BJ (cell line): Measurements from ENCODE around the gene DDRGK1. TPM values are rescaled to one million over a fixed set of nuclear protein-coding genes. Genes with fewer than 3 reads are reported as not detected.
A peak's percentile ranks its signal among the peaks of the same experiment; 100 is the strongest.

Experiments used
- CTCF ChIA-PET: fragments of 350-600 bp; formaldehyde crosslinking; extraction: SDS; loops from one replicate; lab custom pipeline; 2021; ENCODE audit warnings: antibody characterized with exemption, inconsistent platforms; lab: Yijun Ruan, JAX
- POLR2A ChIA-PET: fragments of 300-600 bp; sonication (Branson Sonifier 250); formaldehyde crosslinking; extraction: SDS; loops from one replicate; lab custom pipeline; 2021; ENCODE audit warnings: antibody characterized with exemption; lab: Charles Lee
- DNase-seq: peaks from one replicate; pipeline ENCODE4 v3.0.0-alpha.2; 2011; ENCODE audit warnings: low read depth
- H3K27me3 ChIP-seq: 2 replicates; pipeline ENCODE4 v1.6.0; 2011; ENCODE audit warnings: low read length; ENCODE audit not compliant: control insufficient read depth, insufficient read depth
- H3K36me3 ChIP-seq: 2 replicates; pipeline ENCODE4 v1.5.1; 2011; ENCODE audit warnings: low read length; ENCODE audit not compliant: control insufficient read depth, insufficient read depth
- H3K4me3 ChIP-seq: 2 replicates; pipeline ENCODE4 v1.5.1; 2011; ENCODE audit warnings: low read depth, mild to moderate bottlenecking, control low read depth, low read length
- polyA plus RNA-seq: library from polyadenylated mRNA; depleted of rRNA; stranded (reverse); fragments of >200 nt; gene quantifications from 2 replicates; pipeline ENCODE4 v1.2.3, GENCODE V29; 2011
- TF ChIP-seq, protein P1 (sequence below): IDR thresholded peaks from 2 replicates; pipeline ENCODE4 v1.5.1; 2011; ENCODE audit warnings: low read depth, mild to moderate bottlenecking, control low read depth, inconsistent platforms, low read length, moderate library complexity; ENCODE audit not compliant: insufficient read depth

Gene DDRGK1
- polyA plus RNA-seq, 1 experiment: 34.9 TPM

DNA sequence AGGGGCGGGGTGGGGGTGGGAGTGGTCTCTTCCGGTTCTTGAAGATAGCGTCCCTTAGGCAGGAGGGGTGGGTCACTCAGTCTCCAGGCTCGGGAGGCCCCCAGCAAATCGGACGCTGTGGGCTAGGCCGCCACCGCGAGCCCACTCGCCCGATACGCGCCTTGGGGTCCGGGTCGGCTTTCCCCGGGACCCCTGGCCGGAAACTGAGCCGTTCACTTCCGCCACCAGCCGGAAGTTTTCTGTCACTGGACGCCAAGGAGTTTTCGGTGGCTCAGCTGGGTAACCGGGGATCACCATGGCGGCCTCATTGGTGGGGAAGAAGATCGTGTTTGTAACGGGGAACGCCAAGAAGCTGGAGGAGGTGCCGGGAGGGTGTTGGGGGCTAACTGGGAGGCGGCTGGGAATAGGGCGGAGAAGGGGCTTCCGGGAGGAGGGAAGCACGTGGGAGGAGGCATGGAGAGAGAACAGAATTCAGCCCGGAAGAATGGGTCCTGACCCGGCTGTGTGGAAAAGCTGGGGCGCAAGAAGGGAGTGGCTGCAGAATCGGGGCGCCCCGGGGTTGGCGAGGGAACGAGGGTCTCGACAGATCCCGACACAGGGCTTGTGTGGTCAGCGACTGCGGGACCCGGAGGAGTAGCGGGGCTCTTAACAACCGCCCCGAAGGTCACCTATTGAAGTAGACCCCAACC lies 4.9 kb upstream of the DDRGK1 start, which contains the start of gene ITPA:
Gene ITPA (plus strand): TSS at position 242 of the 689 bp plus-strand sequence. CDS start 54 bp downstream, at position 296.
- CTCF ChIA-PET: interaction anchor here (1.2 to 2.6 kb wide), 4 partner anchors 8 to 26 kb away, joined by 3 to 11 read pairs (median 6); no protein-coding TSS in a partner anchor
- DNase-seq: no peak
- Histone ChIP-seq H3K27me3 (no peaks in the 10 kb centered on the region), H3K4me3 (peak within 1 kb of the TSS; percentile 71), H3K36me3 (peaks cover 6% of the 10 kb centered on the region)
- TF ChIP-seq, protein P1, sequence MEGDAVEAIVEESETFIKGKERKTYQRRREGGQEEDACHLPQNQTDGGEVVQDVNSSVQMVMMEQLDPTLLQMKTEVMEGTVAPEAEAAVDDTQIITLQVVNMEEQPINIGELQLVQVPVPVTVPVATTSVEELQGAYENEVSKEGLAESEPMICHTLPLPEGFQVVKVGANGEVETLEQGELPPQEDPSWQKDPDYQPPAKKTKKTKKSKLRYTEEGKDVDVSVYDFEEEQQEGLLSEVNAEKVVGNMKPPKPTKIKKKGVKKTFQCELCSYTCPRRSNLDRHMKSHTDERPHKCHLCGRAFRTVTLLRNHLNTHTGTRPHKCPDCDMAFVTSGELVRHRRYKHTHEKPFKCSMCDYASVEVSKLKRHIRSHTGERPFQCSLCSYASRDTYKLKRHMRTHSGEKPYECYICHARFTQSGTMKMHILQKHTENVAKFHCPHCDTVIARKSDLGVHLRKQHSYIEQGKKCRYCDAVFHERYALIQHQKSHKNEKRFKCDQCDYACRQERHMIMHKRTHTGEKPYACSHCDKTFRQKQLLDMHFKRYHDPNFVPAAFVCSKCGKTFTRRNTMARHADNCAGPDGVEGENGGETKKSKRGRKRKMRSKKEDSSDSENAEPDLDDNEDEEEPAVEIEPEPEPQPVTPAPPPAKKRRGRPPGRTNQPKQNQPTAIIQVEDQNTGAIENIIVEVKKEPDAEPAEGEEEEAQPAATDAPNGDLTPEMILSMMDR: 0 out of 2 replicates have a peak, but pooled peaks have one; percentile 3
- POLR2A ChIA-PET: interaction anchor here (0.6 kb wide), 1 partner anchor 21 kb away, joined by 4 read pairs; no protein-coding TSS in a partner anchor

DNA sequence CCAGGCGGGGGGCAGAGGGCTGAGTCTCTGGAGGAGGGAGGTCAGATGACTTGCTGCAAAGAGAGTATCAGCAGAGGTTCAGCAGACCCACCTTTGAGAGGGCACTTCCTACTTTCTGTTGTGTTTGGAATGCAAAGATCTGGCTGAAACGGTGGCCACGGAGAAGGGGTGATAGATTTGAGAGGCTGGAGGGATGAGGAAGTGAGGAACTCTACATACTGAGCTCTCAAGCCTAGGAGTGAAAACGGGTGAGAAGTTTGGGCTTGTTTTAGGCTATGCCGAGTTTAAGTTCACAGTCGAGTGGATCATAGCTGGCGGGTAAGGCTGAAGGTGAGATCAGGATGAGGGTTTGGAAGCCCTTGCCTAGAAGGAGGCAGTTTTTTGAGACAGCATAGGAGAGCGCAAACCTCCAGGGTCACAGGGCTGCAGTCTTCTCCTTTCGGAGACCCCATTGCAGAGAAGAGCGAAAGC lies 4.3 kb upstream of the DDRGK1 start:
- no peaks in the 10 kb centered on the region for H3K27me3 ChIP-seq
- CTCF ChIA-PET: interaction anchor here (2.1 to 2.6 kb wide), 2 partner anchors 9 to 10 kb away, joined by 6 to 11 read pairs; no protein-coding TSS in a partner anchor
- no peak for DNase-seq
- H3K36me3 ChIP-seq: peaks cover 4% of the 10 kb centered on the region
- POLR2A ChIA-PET: no interaction called here
- TF ChIP-seq, protein P1: no peak
- H3K4me3 ChIP-seq: peak overlapping the region; percentile 71

DNA sequence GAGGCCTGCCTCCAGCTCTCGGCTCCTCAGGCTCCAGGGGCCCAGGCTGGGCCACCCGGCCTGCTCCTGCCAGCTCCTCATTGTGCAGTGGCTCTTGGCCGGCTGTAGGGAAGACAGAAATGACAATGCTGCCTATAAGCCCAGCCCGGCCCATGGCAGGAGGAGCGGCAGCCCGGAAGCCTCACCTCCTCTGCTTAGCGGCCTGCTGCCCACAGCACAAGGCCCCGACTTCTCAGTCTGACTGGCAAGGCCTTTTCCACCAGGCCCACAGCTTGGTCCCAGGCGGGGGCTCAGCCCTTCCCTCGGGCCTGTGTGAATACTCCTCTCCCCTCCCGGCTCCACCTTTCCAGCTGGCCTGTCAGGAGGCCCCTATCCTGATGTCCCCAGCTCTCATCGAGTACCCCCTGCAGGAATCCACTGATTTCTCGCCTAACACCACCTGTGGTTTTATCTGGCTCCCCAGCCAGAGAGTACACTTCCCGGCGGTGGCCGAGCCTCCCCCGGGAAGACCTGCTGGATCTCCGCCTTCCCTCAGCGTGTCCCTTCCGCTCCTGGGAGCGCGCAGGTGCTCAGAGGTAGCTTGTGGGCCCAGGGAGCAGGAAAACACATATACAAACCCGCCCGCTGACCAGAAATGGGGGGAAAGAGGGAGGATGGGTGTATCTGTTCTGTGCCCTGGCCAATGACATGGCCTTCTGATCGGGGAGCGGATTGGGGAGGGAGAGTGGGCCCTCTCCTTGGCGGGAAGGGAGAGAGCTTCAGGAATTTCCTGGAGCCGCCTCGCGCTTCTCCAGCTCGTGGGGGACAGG lies 963 bp downstream of the DDRGK1 start:
- Histone ChIP-seq H3K27me3 (no peaks in the 10 kb centered on the region), H3K4me3 (peak overlapping the region; percentile 79), H3K36me3 (peaks cover 10% of the 10 kb centered on the region)
- POLR2A ChIA-PET: no interaction called here
- CTCF ChIA-PET: interaction anchor here (0.6 kb wide), 1 partner anchor 8 kb away, joined by 3 read pairs; no protein-coding TSS in a partner anchor
- DNase-seq: no peak
- TF ChIP-seq, protein P1: no peak

DNA sequence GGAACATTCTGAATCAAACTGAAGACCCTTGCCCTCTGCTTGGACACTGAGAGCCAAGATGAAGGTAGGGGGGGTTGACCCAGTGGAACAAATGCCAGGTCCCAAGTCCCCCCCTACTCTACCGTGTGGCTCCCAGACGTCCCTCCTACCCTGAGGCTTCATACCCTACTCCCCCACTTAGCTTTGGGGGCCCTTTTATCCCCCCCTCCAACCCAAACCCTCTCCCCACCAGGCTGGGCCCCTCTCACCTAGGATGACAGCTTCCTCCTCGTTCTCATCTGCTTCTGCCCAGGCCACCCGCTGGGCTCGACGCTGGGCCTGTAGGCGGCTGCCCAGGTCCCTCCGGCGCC lies 1.5 kb downstream of the DDRGK1 start:
- Histone ChIP-seq H3K36me3 (peaks cover 10% of the 10 kb centered on the region), H3K27me3 (no peaks in the 10 kb centered on the region), H3K4me3 (peak overlapping the region; percentile 79)
- TF ChIP-seq, protein P1: no peak
- ChIA-PET POLR2A (no interaction called here), CTCF (no interaction called here)
- no peak for DNase-seq
